H1 (cell line): ENCODE results near the gene CSDE1. TPM values are rescaled to one million over a fixed set of nuclear protein-coding genes. Genes with fewer than 3 reads are reported as not detected.

Experiments used
- BACH1 ChIP-seq: IDR thresholded peaks from 2 replicates; pipeline ENCODE4 v1.6.1; 2012; ENCODE audit warnings: low read length, improper control_type of control experiment
- CHD2 ChIP-seq: IDR thresholded peaks from 2 replicates; pipeline ENCODE4 v1.6.1; 2012; ENCODE audit warnings: low read length, improper control_type of control experiment
- JUND ChIP-seq: IDR thresholded peaks from 2 replicates; pipeline ENCODE4 v1.6.1; 2011; ENCODE audit warnings: mild to moderate bottlenecking, improper control_type of control experiment, low read length
- polyA plus RNA-seq, 7 experiments: library from polyadenylated mRNA; depleted of rRNA in 3 of 7; stranded (reverse) in 5 of 7; unstranded in 2 of 7; fragments of >200 nt in 5 of 7; fragments of 200-250 nt in 2 of 7; gene quantifications; 1 replicate in 5 of 7; 2 replicates in 1 of 7; 4 replicates in 1 of 7; pipeline versions ENCODE4 v1.2.1 to v1.2.3, GENCODE V29; 2011 to 2013; ENCODE audit warnings: missing spikeins in 2 of 7, mixed read lengths in 2 of 7
- total RNA-seq: library from RNA; stranded (reverse); fragmentation: NEBNext Ultra II Directional; extraction: Animal tissue kit (Norgen Biotek cat#: 25700); gene quantifications from 2 replicates; pipeline ENCODE4 v1.2.1, GENCODE V29; 2021

The CSDE1 gene
- total and polyA plus RNA-seq, 2 of the 8 experiments (the other 6 are each of a cell fraction or from before 2014, with no cell fraction given): 149 to 635 TPM

GRCh38 chr1:114690148-114690547, 67.6 kb downstream of the CSDE1 start (continued):
- TF ChIP-seq JUND (no peak), CHD2 (no peak), BACH1 (no peak)
